LHCN-M2 (cell line): ENCODE measurements around the gene ZGPAT. TPM values are rescaled to one million over a fixed set of nuclear protein-coding genes. Genes with fewer than 3 reads are reported as not detected.

Experiments
- DNase-seq: peaks from one replicate; pipeline ENCODE4 v3.0.0-alpha.2; 2012; ENCODE audit warnings: low read depth
- total RNA-seq: library from RNA; depleted of rRNA; stranded (reverse); fragments of >200 nt; gene quantifications from 2 replicates; pipeline ENCODE4 v1.2.3, GENCODE V29; 2014

ZGPAT gene
- total RNA-seq, 1 experiment from 2014 or later, result 40.1 TPM

GRCh38 chr20:63744574-63745423 is 37.0 kb downstream of the ZGPAT start:
- DNase-seq, result no peak

- DNase-seq, result no peak
Measured at GRCh38 chr20:63745424-63745805, 37.6 kb downstream of the ZGPAT start.

- DNase-seq, result no peak
Measured at GRCh38 chr20:63745961-63746731, 38.3 kb downstream of the ZGPAT start.

GRCh38 chr20:63746751-63747315 is 39.0 kb downstream of the ZGPAT start:
- DNase-seq, result no peak

- no peak for DNase-seq
Measured at GRCh38 chr20:63747622-63748069, 39.8 kb downstream of the ZGPAT start.

GRCh38 chr20:63748070-63748933 is 40.5 kb downstream of the ZGPAT start:
- DNase-seq, result no peak

- DNase-seq, result no peak
Measured at GRCh38 chr20:63748934-63749270, 41.1 kb downstream of the ZGPAT start.

- DNase-seq, result no peak
Measured at GRCh38 chr20:63749597-63750508, 42.0 kb downstream of the ZGPAT start.

GRCh38 chr20:63750807-63751470 is 43.1 kb downstream of the ZGPAT start:
- no peak for DNase-seq

- no peak for DNase-seq
Measured at GRCh38 chr20:63751471-63752271, 43.8 kb downstream of the ZGPAT start.

GRCh38 chr20:63752411-63753101 is 44.7 kb downstream of the ZGPAT start:
- DNase-seq, result no peak

- no peak for DNase-seq
Measured at GRCh38 chr20:63753381-63753780, 45.5 kb downstream of the ZGPAT start.

GRCh38 chr20:63754008-63754407 is 46.2 kb downstream of the ZGPAT start:
- DNase-seq, result no peak

GRCh38 chr20:63755933-63756647 is 48.3 kb downstream of the ZGPAT start:
- no peak for DNase-seq

- no peak for DNase-seq
Measured at GRCh38 chr20:63756648-63756991, 48.8 kb downstream of the ZGPAT start.

- no peak for DNase-seq
Measured at GRCh38 chr20:63758152-63758551, 50.3 kb downstream of the ZGPAT start.

GRCh38 chr20:63759377-63759901 is 51.6 kb downstream of the ZGPAT start:
- no peak for DNase-seq
